Activated T-cell treated with anti-CD3 and anti-CD28 coated beads, Interleukin-2, amount 50 U/mL, for 1 hour (primary cell): Measurements from ENCODE around the gene RBP3.

Source experiments
- DNase-seq: peaks from one replicate; pipeline ENCODE4 v3.0.0-alpha.2; 2020

The RBP3 gene

DNA sequence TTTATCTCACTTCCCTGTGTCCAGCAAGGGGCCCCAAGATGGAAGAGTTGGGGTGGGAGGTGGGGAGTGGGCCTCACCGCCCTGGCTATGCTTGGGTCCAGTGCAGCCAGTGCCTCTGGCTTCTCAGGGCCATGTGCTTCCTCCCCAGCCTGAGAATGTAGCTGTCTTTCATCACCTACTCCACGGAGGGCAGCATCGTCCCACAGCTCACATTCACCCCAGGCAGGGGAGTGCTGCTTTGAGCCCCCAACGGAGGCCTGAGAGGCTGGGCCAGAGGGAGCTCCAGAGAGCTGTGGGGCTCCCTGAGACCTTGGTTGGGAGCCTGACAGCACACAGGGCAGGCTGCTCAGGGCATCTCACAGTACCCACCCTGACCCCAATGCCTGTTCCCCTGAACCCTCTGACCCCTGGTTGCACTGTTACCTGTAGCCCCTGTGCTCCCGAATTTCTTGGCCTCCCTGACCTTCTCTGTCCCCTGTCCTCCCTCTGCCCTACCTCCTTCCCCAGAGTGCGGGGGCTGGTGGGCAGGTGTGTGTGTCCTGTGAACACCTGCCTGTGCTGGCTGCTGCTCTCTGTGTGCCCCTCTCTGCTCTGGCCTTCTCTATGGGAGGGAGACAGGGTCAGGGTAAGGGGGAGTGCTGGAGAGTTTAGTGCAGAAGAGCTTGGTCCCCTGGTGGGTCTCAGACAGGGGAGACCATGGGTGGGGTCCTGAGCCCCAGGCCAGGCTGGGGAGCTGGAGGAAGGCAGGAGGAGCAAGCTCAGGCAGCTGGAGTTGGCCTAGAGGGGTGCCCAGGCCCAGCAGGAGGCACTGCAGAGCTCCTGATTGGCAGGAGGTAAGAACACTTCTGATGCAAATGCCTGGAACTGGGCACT, 55.5 kb downstream of the RBP3 start:
- no peak for DNase-seq

DNA sequence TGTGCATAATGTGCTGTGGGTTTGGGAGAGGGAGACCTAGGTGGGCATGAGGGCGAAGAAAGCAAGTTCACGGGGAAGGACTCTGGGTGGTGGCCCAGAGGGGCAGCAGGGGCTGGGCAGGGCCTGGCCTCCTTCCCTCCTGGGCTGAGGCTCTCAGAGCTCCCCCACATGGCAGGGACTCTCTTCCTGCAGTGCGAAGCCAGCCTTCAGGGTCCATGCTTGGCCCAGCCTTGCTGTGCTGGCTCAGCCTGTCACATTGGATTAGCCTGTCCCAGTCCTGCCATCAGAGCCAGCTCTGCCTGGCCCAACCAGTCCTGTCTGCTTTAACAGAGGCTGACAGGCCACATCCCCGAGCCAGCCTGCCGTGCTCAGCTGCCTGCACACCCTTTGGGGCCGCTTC, 56.3 kb downstream of the RBP3 start:
- DNase-seq, result no peak

DNA sequence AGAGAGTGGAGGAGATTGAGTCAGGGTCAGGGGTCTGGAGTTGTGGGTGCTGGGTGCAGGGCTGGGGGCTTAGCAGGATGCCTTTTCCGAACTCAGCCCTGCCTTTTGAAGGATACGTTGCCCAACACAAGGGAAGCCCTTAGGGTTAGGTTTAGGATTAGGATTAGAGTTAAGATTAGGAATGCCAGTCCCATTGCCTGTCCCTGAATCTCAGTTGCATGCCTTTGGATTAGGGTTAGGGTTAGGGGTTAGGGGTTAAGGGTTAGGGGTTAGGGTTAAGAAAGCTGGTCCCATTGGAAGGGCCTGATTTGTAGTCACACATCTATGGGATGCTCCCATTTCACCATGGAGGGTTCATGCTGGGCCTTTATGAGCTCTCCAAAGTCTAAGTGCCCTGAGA, 56.8 kb downstream of the RBP3 start:
- DNase-seq, result no peak

- no peak for DNase-seq
Measured at GRCh38 chr10:47405857-47406547, 57.8 kb downstream of the RBP3 start.

- DNase-seq, result no peak
Measured at GRCh38 chr10:47406548-47406869, 58.3 kb downstream of the RBP3 start.

- no peak for DNase-seq
Measured at GRCh38 chr10:47406870-47407691, 58.9 kb downstream of the RBP3 start.
